Measurements from ENCODE around the gene AGAP3. TPM values are rescaled to one million over a fixed set of nuclear protein-coding genes. Genes with fewer than 3 reads are reported as not detected.

Gene AGAP3
- total RNA-seq, 1 donor from 2014 or later = 114 TPM

GRCh38 chr7:151080067-151080521 lies 6.2 kb upstream of the AGAP3 start:
- peaks cover 5% of the 10 kb centered on the region for H3K36me3 Mint-ChIP-seq (ENCODE audit: insufficient read depth)
- H3K27ac Mint-ChIP-seq = peak overlapping the region; percentile 73
- H3K9me3 Mint-ChIP-seq (ENCODE audit: low read depth) = no peaks in the 10 kb centered on the region
- no peak for DNase-seq (ENCODE audit: low spot score, unreplicated experiment)
- H3K4me3 Mint-ChIP-seq (ENCODE audit: low read depth) = peak overlapping the region; percentile 85
- TF ChIP-seq CTCF (IDR thresholded peaks at IDR 0.05; ENCODE audit: unreplicated experiment) = no peak
- H3K27me3 Mint-ChIP-seq = no peaks in the 10 kb centered on the region
- peaks cover 13% of the 10 kb centered on the region for H3K4me1 Mint-ChIP-seq (ENCODE audit: low read depth)

- peaks cover 3% of the 10 kb centered on the region for H3K36me3 Mint-ChIP-seq (ENCODE audit: insufficient read depth)
- no peaks in the 10 kb centered on the region for H3K9me3 Mint-ChIP-seq (ENCODE audit: low read depth)
- H3K27me3 Mint-ChIP-seq = no peaks in the 10 kb centered on the region
- H3K27ac Mint-ChIP-seq = peak within 1 kb of the TSS; percentile 73
- H3K4me1 Mint-ChIP-seq (ENCODE audit: low read depth) = peaks cover 18% of the 10 kb centered on the region
- peak within 1 kb of the TSS; percentile 85 for H3K4me3 Mint-ChIP-seq (ENCODE audit: low read depth)
- peak; percentile 77 for DNase-seq (ENCODE audit: low spot score, unreplicated experiment)
- peak; percentile 7 for TF ChIP-seq CTCF (IDR thresholded peaks at IDR 0.05; ENCODE audit: unreplicated experiment)
These were observed 5.6 kb upstream of the AGAP3 start, which contains the start of gene FASTK for GRCh38 chr7:151080522-151081169. TSS of gene FASTK (minus strand) at chr7:151080809. CDS start at chr7:151080766, 43 bp downstream.

- Mint-ChIP-seq H3K4me3 (ENCODE audit: low read depth) (peak overlapping the region; percentile 85), H3K4me1 (ENCODE audit: low read depth) (peaks cover 21% of the 10 kb centered on the region), H3K9me3 (ENCODE audit: low read depth) (no peaks in the 10 kb centered on the region), H3K27ac (no peak overlapping the region), H3K27me3 (no peaks in the 10 kb centered on the region), H3K36me3 (ENCODE audit: insufficient read depth) (peaks cover under 1% of the 10 kb centered on the region)
- TF ChIP-seq CTCF (IDR thresholded peaks at IDR 0.05; ENCODE audit: unreplicated experiment) = no peak
- no peak for DNase-seq (ENCODE audit: low spot score, unreplicated experiment)
These were observed 4.8 kb upstream of the AGAP3 start for GRCh38 chr7:151081170-151082101.

- H3K27ac Mint-ChIP-seq = peak overlapping the region; percentile 60
- peak overlapping the region; percentile 85 for H3K4me3 Mint-ChIP-seq (ENCODE audit: low read depth)
- TF ChIP-seq CTCF (IDR thresholded peaks at IDR 0.05; ENCODE audit: unreplicated experiment) = no peak
- H3K27me3 Mint-ChIP-seq = no peaks in the 10 kb centered on the region
- H3K36me3 Mint-ChIP-seq (ENCODE audit: insufficient read depth) = no peaks in the 10 kb centered on the region
- DNase-seq (ENCODE audit: low spot score, unreplicated experiment) = no peak
- no peaks in the 10 kb centered on the region for H3K9me3 Mint-ChIP-seq (ENCODE audit: low read depth)
- H3K4me1 Mint-ChIP-seq (ENCODE audit: low read depth) = peaks cover 21% of the 10 kb centered on the region
These were observed 3.9 kb upstream of the AGAP3 start for GRCh38 chr7:151082141-151083070.
